WTC11 (cell line): ENCODE measurements around the gene PAFAH1B2.

Experiments used
- NR1H2 ChIP-seq: sonication (generic); formaldehyde crosslinking; IDR thresholded peaks from 2 replicates; pipeline ENCODE4 v1.9.0; 2021; ENCODE audit warnings: mild to moderate bottlenecking, moderate library complexity, missing genetic modification reagents
- PRDM15 ChIP-seq: sonication (generic); formaldehyde crosslinking; IDR thresholded peaks from 2 replicates; pipeline ENCODE4 v1.8.0; 2022; ENCODE audit warnings: missing genetic modification reagents

DNA sequence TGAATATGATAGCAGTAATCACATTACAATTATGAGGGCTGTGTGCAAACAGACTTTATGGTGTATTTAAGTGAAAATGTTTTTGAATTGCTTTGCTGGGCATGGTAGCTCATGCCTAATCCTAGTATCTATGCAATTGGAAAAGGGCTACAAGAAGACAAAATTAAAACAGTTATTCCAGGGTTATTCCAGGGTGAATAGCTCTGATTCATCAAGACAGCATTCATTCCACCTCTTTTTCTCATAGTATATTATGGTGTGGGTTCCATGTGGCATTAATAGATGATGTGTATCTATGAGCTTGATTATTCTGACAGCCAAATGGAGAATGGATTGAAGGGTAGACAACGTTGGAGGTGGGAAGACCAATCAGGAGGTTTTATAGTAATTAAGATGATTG is 22.4 kb downstream of the PAFAH1B2 start:
- TF ChIP-seq PRDM15 (CRISPR knock-in tag) (no peak), NR1H2 (no peak)
